Body of pancreas (tissue), 4 donors: Measurements from ENCODE around the gene MEOX2.

Experiments
- POLR2A ChIP-seq, 3 donors: fragments of 450-650 bp; IDR thresholded peaks; one replicate each; pipeline ENCODE4 v1.6.1; 2016; ENCODE audit warnings: antibody characterized with exemption in 3 of 3, mild to moderate bottlenecking in 2 of 3
- TF ChIP-seq, protein P1 (sequence below), 7 experiments: fragments of 450-650 bp in 4 of 7; fragments of 200-600 bp in 3 of 7; sonication (generic) in 3 of 7; IDR thresholded peaks; one replicate each; pipeline ENCODE4 v1.5.1; 2016 to 2019; ENCODE audit warnings: antibody characterized with exemption in 7 of 7

DNA sequence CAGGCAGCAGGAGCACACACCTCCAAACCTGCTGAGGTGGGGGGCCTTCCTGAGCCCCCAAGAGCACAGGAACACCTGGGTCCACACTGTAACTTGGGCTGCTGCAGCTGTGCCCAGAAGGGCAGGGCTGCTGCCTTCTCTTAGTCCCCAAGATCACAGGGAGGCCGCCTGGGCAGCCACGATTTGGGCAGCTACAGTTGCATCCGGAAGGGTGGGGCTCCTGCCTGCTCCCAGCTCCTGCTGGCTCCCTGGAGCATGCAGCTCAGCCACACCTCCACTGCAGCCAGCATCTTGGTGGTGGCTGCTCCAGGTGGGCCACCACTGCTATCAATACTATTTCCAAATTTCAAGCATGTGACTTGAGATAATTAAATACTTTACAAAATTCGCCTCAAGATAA lies 86.2 kb downstream of the MEOX2 start:
- TF ChIP-seq, protein P1, sequence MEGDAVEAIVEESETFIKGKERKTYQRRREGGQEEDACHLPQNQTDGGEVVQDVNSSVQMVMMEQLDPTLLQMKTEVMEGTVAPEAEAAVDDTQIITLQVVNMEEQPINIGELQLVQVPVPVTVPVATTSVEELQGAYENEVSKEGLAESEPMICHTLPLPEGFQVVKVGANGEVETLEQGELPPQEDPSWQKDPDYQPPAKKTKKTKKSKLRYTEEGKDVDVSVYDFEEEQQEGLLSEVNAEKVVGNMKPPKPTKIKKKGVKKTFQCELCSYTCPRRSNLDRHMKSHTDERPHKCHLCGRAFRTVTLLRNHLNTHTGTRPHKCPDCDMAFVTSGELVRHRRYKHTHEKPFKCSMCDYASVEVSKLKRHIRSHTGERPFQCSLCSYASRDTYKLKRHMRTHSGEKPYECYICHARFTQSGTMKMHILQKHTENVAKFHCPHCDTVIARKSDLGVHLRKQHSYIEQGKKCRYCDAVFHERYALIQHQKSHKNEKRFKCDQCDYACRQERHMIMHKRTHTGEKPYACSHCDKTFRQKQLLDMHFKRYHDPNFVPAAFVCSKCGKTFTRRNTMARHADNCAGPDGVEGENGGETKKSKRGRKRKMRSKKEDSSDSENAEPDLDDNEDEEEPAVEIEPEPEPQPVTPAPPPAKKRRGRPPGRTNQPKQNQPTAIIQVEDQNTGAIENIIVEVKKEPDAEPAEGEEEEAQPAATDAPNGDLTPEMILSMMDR (IDR thresholded peaks at IDR 0.05) = no peak
- TF ChIP-seq POLR2A (IDR thresholded peaks at IDR 0.05) = no peak
